ENCODE data around the gene CPA1. TPM values are rescaled to one million over a fixed set of nuclear protein-coding genes. Genes with fewer than 3 reads are reported as not detected.

CPA1 gene
- total and polyA plus RNA-seq, 2 donors, result 0.14 to 0.21 TPM

DNA sequence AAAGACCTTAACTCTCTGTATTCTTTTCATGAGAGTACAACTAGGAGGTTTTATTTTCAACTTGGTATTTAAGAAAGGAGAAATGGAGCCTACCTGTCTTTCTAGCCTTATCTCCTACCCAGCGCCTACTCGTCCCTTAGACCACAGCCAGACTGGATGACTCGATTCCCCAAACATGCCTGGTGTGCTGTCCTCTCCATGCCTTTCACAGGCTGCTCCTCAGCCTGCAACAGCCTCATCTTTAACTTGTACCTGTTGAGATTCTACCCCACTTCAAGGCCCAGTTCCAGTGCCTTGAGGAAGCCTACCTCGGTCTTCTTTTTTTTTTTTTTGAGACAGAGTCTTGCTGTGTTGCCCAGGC lies 29.4 kb downstream of the CPA1 start:
- H3K4me3 ChIP-seq (ENCODE audit: low read length in 2 of 2), result no peak overlapping the region
- no peaks in the 10 kb centered on the region for H3K9me3 ChIP-seq (ENCODE audit: control insufficient read depth in 2 of 2, insufficient read depth in 1 of 2, low read length in 1 of 2)
- 96% methylated on average over 4 of the region's 4 CpGs for WGBS
- peaks cover 0 to 7% of the 10 kb centered on the region in 2 donors for H3K36me3 ChIP-seq (ENCODE audit: control insufficient read depth in 2 of 2, insufficient read depth in 2 of 2, low read length in 1 of 2)
- no peaks in the 10 kb centered on the region for H3K27me3 ChIP-seq (ENCODE audit: control insufficient read depth in 2 of 2, insufficient read depth in 1 of 2, low read length in 1 of 2)
- H3K27ac ChIP-seq (ENCODE audit: low read depth in 1 of 2, low read length in 1 of 2), result no peak overlapping the region
- DNase-seq (ENCODE audit: low read depth in 6 of 9, low spot score in 9 of 9), result no peak
- peaks cover 3 to 14% of the 10 kb centered on the region in 2 donors for H3K4me1 ChIP-seq (ENCODE audit: control insufficient read depth in 2 of 2, insufficient read depth in 2 of 2, low read length in 2 of 2)

DNA sequence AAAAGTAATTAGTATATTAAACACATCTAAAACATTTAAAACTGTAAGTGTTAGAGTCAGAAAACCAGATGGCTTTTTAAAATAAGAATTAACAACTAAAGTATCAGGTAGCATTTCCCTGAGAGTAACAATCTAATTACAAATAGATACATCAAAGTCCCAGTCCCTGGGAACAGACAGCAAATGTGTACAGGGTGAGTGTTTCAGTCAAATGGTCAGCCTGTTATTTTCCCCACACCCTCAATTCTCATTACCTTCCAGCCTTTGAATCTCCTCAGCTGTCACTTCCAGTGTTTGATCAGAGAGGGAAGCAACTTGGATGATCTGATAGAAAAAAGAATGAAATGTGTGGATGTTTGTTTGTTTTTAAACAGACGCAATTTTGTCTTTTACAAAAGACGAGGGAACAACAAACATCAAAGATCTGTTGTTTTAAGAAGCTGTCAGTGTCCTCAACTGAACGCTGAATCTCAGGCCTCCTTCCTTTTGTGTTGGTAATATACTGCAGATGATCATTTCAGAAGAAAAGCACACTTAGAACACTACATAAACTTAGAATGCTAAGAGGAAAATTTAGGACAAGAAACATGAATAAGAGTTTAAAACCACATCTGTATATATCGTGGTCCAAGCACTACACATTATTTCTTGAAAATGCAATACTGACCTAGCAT lies 30.7 kb downstream of the CPA1 start:
- Histone ChIP-seq H3K36me3 (ENCODE audit: control insufficient read depth in 2 of 2, insufficient read depth in 2 of 2, low read length in 1 of 2) (peaks cover 0 to 7% of the 10 kb centered on the region in 2 donors), H3K9me3 (ENCODE audit: control insufficient read depth in 2 of 2, insufficient read depth in 1 of 2, low read length in 1 of 2) (no peaks in the 10 kb centered on the region), H3K27me3 (ENCODE audit: control insufficient read depth in 2 of 2, insufficient read depth in 1 of 2, low read length in 1 of 2) (no peaks in the 10 kb centered on the region), H3K4me3 (ENCODE audit: low read length in 2 of 2) (no peak overlapping the region), H3K27ac (ENCODE audit: low read depth in 1 of 2, low read length in 1 of 2) (peak overlapping the region in 1 of 2 donors; percentile 1), H3K4me1 (ENCODE audit: control insufficient read depth in 2 of 2, insufficient read depth in 2 of 2, low read length in 2 of 2) (peaks cover 9 to 23% of the 10 kb centered on the region in 2 donors)
- no peak for DNase-seq (ENCODE audit: low read depth in 6 of 9, low spot score in 9 of 9)
- WGBS, result 84% methylated on average over 4 of the region's 4 CpGs

DNA sequence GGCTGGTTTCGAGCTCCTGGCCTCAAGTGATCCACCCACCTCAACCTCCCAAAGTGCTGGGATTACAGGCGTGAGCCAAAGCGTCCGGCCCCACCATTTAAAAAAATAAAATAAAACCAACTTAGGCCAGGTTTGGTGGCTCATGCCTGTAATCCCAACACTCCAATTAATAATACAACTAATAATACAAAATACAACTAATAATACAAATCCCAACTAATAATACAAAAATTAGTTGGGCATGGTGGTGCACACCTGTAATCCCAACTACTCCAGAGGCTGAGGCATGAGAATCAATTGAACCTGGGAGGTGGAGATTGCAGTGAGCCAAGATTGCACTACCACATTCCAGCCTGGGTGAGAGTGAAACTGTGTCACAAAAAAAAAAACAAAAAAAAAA lies 32.9 kb downstream of the CPA1 start:
- WGBS, result 98% methylated on average over 4 of the region's 4 CpGs
- DNase-seq (ENCODE audit: low read depth in 6 of 9, low spot score in 9 of 9), result no peak

DNA sequence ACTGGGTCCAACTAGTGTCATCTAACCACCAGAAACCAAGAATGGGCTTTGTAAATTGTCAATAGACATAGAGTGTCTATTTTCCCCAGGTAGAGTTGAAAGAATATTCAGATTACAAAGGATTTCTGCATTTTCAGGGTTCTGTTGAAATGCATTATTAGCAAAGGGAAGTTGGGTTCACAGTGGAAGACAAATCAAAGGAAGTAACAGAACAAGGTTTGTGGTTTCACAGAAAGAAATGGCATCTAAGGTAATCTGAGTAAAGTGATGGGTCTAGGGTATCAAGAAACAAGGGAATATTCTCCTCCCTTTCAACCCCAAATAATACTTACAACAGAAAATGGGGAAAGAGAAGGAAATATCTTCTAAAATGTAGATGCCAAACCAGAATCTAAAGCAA lies 34.7 kb downstream of the CPA1 start:
- Histone ChIP-seq H3K36me3 (ENCODE audit: control insufficient read depth in 2 of 2, insufficient read depth in 2 of 2, low read length in 1 of 2) (peaks cover 0 to 5% of the 10 kb centered on the region in 2 donors), H3K27me3 (ENCODE audit: control insufficient read depth in 2 of 2, insufficient read depth in 1 of 2, low read length in 1 of 2) (no peaks in the 10 kb centered on the region), H3K4me1 (ENCODE audit: control insufficient read depth in 2 of 2, insufficient read depth in 2 of 2, low read length in 2 of 2) (peaks cover 30 to 52% of the 10 kb centered on the region in 2 donors), H3K27ac (ENCODE audit: low read depth in 1 of 2, low read length in 1 of 2) (peak overlapping the region; percentile 65 to 83), H3K4me3 (ENCODE audit: low read length in 2 of 2) (no peak overlapping the region), H3K9me3 (ENCODE audit: control insufficient read depth in 2 of 2, insufficient read depth in 1 of 2, low read length in 1 of 2) (no peaks in the 10 kb centered on the region)
- DNase-seq (ENCODE audit: low read depth in 6 of 9, low spot score in 9 of 9), result peak in 1 of 9 donors; percentile 71

More for the DNA sequence above, 32.9 kb downstream of the CPA1 start:
- no peaks in the 10 kb centered on the region for H3K9me3 ChIP-seq (ENCODE audit: control insufficient read depth in 2 of 2, insufficient read depth in 1 of 2, low read length in 1 of 2)
- peaks cover 0 to 7% of the 10 kb centered on the region in 2 donors for H3K36me3 ChIP-seq (ENCODE audit: control insufficient read depth in 2 of 2, insufficient read depth in 2 of 2, low read length in 1 of 2)
- no peak overlapping the region for H3K27ac ChIP-seq (ENCODE audit: low read depth in 1 of 2, low read length in 1 of 2)
- no peak overlapping the region for H3K4me3 ChIP-seq (ENCODE audit: low read length in 2 of 2)
- peaks cover 25 to 42% of the 10 kb centered on the region in 2 donors for H3K4me1 ChIP-seq (ENCODE audit: control insufficient read depth in 2 of 2, insufficient read depth in 2 of 2, low read length in 2 of 2)
- H3K27me3 ChIP-seq (ENCODE audit: control insufficient read depth in 2 of 2, insufficient read depth in 1 of 2, low read length in 1 of 2), result no peaks in the 10 kb centered on the region

DNA sequence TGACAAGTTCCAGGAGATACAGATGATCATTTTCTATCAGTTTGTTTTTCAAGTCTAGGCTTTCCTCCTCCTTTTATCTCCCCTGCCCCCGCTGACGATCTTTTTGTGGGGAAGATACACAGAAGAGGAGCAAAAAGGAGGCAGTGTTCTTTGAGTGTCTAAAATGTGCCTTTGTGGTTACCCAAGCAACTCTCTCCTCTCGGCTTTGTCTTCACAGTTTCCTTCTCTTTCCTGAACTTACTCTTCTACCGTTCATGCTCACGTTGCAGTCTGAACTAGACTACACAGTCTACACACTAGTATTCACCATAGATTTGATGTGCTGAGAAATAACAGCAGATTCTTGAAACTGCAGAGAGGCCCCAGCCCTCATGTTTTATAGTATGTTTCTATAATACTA lies 36.9 kb downstream of the CPA1 start:
- Histone ChIP-seq H3K9me3 (ENCODE audit: control insufficient read depth in 2 of 2, insufficient read depth in 1 of 2, low read length in 1 of 2) (no peaks in the 10 kb centered on the region), H3K36me3 (ENCODE audit: control insufficient read depth in 2 of 2, insufficient read depth in 2 of 2, low read length in 1 of 2) (peaks cover 0 to 7% of the 10 kb centered on the region in 2 donors), H3K27ac (ENCODE audit: low read depth in 1 of 2, low read length in 1 of 2) (peak overlapping the region; percentile 81 to 88), H3K27me3 (ENCODE audit: control insufficient read depth in 2 of 2, insufficient read depth in 1 of 2, low read length in 1 of 2) (no peaks in the 10 kb centered on the region), H3K4me3 (ENCODE audit: low read length in 2 of 2) (peak overlapping the region in 1 of 2 donors; percentile 20), H3K4me1 (ENCODE audit: control insufficient read depth in 2 of 2, insufficient read depth in 2 of 2, low read length in 2 of 2) (peaks cover 30 to 60% of the 10 kb centered on the region in 2 donors)
- DNase-seq (ENCODE audit: low read depth in 6 of 9, low spot score in 9 of 9), result peak in 6 of 9 donors; percentile 51 to 89 (median 71)
- 7% methylated on average over 5 of the region's 5 CpGs for WGBS

DNA sequence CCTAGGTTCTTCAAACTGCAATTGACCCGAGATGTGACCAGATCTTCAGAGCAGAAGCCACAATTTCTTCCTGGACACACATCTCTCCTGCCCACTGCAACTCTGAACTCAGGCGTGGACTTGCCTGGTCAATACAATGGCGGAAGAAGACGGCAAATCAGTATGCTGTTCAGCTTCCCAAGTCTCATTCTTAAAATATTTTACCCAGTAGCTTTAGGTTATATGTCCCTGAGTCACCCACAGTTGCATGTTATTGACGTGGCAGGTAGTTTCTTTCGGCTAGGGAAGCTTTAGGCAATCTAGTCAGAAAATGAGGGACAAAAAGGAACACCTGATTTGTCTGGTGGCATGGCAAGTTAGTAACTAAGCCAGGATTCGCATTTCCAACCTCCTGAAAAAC lies 38.0 kb downstream of the CPA1 start:
- Histone ChIP-seq H3K4me3 (ENCODE audit: low read length in 2 of 2) (no peak overlapping the region), H3K36me3 (ENCODE audit: control insufficient read depth in 2 of 2, insufficient read depth in 2 of 2, low read length in 1 of 2) (peaks cover 0 to 5% of the 10 kb centered on the region in 2 donors), H3K9me3 (ENCODE audit: control insufficient read depth in 2 of 2, insufficient read depth in 1 of 2, low read length in 1 of 2) (no peaks in the 10 kb centered on the region), H3K27me3 (ENCODE audit: control insufficient read depth in 2 of 2, insufficient read depth in 1 of 2, low read length in 1 of 2) (no peaks in the 10 kb centered on the region), H3K4me1 (ENCODE audit: control insufficient read depth in 2 of 2, insufficient read depth in 2 of 2, low read length in 2 of 2) (peaks cover 30 to 58% of the 10 kb centered on the region in 2 donors), H3K27ac (ENCODE audit: low read depth in 1 of 2, low read length in 1 of 2) (peak overlapping the region; percentile 88 to 90)
- DNase-seq (ENCODE audit: low read depth in 6 of 9, low spot score in 9 of 9), result no peak
- 98% methylated on average over 7 of the region's 7 CpGs for WGBS

DNA sequence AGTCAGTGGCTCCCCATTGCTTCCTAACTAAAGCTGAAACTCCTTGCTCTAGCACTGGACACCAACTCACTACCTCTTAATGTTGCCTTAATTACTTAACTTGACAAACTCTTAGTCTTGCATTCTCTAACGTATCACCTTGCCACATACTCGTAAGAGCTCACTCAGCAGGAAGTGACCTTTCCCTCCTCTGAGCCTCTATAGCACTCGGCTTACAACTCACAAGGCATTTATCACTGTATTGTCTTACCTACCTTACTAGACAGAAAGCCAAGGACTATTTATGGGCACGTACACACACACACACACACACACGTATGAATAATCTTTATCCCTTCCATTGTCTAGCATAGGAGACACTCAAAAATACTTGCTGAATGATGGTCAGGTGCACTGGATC lies 39.4 kb downstream of the CPA1 start:
- Histone ChIP-seq H3K4me3 (ENCODE audit: low read length in 2 of 2) (no peak overlapping the region), H3K4me1 (ENCODE audit: control insufficient read depth in 2 of 2, insufficient read depth in 2 of 2, low read length in 2 of 2) (peaks cover 28 to 49% of the 10 kb centered on the region in 2 donors), H3K27me3 (ENCODE audit: control insufficient read depth in 2 of 2, insufficient read depth in 1 of 2, low read length in 1 of 2) (no peaks in the 10 kb centered on the region), H3K36me3 (ENCODE audit: control insufficient read depth in 2 of 2, insufficient read depth in 2 of 2, low read length in 1 of 2) (peaks cover 0 to 5% of the 10 kb centered on the region in 2 donors), H3K9me3 (ENCODE audit: control insufficient read depth in 2 of 2, insufficient read depth in 1 of 2, low read length in 1 of 2) (no peaks in the 10 kb centered on the region), H3K27ac (ENCODE audit: low read depth in 1 of 2, low read length in 1 of 2) (peak overlapping the region; percentile 9 to 34)
- WGBS, result 63% methylated on average over 5 of the region's 5 CpGs
- DNase-seq (ENCODE audit: low read depth in 6 of 9, low spot score in 9 of 9), result peak in 1 of 9 donors; percentile 73

DNA sequence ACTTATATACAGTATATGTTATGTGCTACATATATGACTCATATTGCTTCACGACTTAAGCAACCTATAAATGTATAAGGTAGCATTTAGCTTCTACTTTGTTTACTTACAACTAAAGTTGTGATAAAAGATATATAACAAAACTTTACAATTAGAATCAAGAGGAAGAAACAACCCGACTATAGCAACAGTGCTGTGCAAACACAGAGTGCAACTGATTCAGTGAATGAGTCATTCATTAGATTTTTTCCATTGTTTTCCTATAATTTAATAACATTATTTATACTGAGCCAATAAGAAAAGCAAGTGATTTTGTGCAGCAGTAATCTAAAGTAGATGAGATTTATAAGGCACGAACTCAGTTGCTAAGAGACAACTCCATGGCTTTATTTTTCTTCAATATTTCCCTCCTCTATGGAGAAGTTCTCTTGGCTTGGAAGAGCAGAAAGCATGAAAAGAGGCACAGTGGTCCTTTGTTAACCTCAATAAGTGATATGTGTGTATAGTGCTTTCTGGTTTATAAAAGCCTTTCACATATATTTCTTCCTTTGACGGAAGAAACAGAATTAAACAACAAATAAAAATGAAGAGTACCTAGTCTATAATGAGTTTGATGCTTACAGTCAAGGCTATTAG lies 40.8 kb downstream of the CPA1 start:
- H3K4me1 ChIP-seq (ENCODE audit: control insufficient read depth in 2 of 2, insufficient read depth in 2 of 2, low read length in 2 of 2), result peaks cover 21 to 40% of the 10 kb centered on the region in 2 donors
- H3K9me3 ChIP-seq (ENCODE audit: control insufficient read depth in 2 of 2, insufficient read depth in 1 of 2, low read length in 1 of 2), result no peaks in the 10 kb centered on the region
- H3K27me3 ChIP-seq (ENCODE audit: control insufficient read depth in 2 of 2, insufficient read depth in 1 of 2, low read length in 1 of 2), result no peaks in the 10 kb centered on the region
- peaks cover 0 to 5% of the 10 kb centered on the region in 2 donors for H3K36me3 ChIP-seq (ENCODE audit: control insufficient read depth in 2 of 2, insufficient read depth in 2 of 2, low read length in 1 of 2)
- WGBS, result 97% methylated on average over 4 of the region's 4 CpGs
- no peak overlapping the region for H3K27ac ChIP-seq (ENCODE audit: low read depth in 1 of 2, low read length in 1 of 2)
- no peak overlapping the region for H3K4me3 ChIP-seq (ENCODE audit: low read length in 2 of 2)
- DNase-seq (ENCODE audit: low read depth in 6 of 9, low spot score in 9 of 9), result no peak

- Histone ChIP-seq H3K4me1 (ENCODE audit: control insufficient read depth in 2 of 2, insufficient read depth in 2 of 2, low read length in 2 of 2) (peaks cover 17 to 39% of the 10 kb centered on the region in 2 donors), H3K9me3 (ENCODE audit: control insufficient read depth in 2 of 2, insufficient read depth in 1 of 2, low read length in 1 of 2) (no peaks in the 10 kb centered on the region), H3K4me3 (ENCODE audit: low read length in 2 of 2) (no peak overlapping the region), H3K27ac (ENCODE audit: low read depth in 1 of 2, low read length in 1 of 2) (no peak overlapping the region), H3K27me3 (ENCODE audit: control insufficient read depth in 2 of 2, insufficient read depth in 1 of 2, low read length in 1 of 2) (no peaks in the 10 kb centered on the region), H3K36me3 (ENCODE audit: control insufficient read depth in 2 of 2, insufficient read depth in 2 of 2, low read length in 1 of 2) (peaks cover 0 to 5% of the 10 kb centered on the region in 2 donors)
- no peak for DNase-seq (ENCODE audit: low read depth in 6 of 9, low spot score in 9 of 9)
- WGBS, result 89% methylated on average over 2 of the region's 2 CpGs
These were observed 41.4 kb downstream of the CPA1 start for GRCh38 chr7:130421684-130422083.

All from thymus (tissue), 11 donors.